ENCODE data around the gene CEP152. TPM values are rescaled to one million over a fixed set of nuclear protein-coding genes. Genes with fewer than 3 reads are reported as not detected.

Gene CEP152
- total and polyA plus RNA-seq, 2 donors (not counting 1 experiment from before 2014, with no cell fraction given): 1.5 to 18.0 TPM

DNA sequence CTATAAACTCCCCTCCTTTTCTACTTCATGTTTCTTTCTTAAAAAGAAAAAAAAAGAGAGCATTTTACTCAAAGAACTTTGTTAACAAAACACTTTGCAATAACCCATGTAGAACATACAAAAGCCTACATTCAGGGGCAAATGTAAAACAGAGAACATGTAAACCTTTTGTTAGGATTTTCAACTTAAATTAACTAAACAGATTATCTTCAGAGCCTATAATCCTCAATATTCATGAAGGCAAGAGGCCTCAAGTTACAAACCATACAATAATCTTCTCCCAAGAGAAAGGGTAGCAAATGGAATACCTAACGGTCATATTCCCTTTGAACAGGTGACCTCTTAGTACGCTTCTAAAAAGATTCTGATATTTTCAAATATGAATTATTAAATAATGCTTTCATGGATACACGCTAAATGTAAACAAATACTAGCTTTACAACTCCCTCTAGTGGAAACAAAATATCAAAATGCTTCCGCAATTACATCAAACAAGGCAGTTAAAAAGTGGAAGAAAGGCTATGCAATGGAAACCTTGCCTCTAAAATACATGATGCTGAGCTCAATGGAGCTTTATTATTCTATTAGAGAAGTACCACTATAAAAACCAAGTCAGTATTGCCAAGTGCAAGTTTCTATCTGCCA lies 9.9 kb downstream of the CEP152 start:
- intact Hi-C loops (cut with micrococcal nuclease): no loop called here
- peaks cover 16% of the 10 kb centered on the region for H3K4me1 Mint-ChIP-seq

DNA sequence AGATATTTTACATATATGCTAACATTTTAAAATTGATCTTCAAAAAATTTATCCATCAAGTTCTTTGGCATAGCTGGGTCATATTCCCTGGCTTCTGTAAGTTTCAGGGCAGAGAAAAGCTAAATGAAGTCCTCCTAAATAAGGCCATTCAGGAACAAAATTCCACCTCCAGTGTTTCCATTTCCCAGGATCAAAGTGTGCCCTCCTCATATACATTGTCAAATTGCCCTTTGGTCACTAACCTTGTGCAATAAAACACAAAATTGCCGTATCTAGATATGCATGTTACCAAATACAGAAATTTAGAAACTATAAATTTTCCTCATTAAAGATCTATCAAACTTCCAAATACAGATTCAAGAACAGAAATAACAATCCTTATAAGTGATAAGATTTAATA lies 10.6 kb downstream of the CEP152 start:
- ChIA-PET CTCF (interaction anchor here (0.8 to 3.0 kb wide), 2 partner anchors 11 to 25 kb away, joined by 4 to 22 read pairs; partner anchors contain the start of gene CEP152), POLR2A (no interaction called here)
- H3K4me3 ChIP-seq (ENCODE audit: control extremely low read depth in 1 of 5, extremely low read depth in 1 of 5, insufficient read depth in 1 of 5, low read depth in 2 of 5, low read length in 4 of 5): no peak overlapping the region
- H3K4me1 ChIP-seq (ENCODE audit: control insufficient read depth in 2 of 2, insufficient read depth in 2 of 2, low read length in 2 of 2): no peaks in the 10 kb centered on the region
- H3K9me3 ChIP-seq (ENCODE audit: control extremely low read depth in 1 of 3, control insufficient read depth in 2 of 3, insufficient read depth in 1 of 3, low read length in 2 of 3): no peaks in the 10 kb centered on the region
- Mint-ChIP-seq H3K27me3 (no peaks in the 10 kb centered on the region), H3K27ac (no peak overlapping the region), H3K9me3 (ENCODE audit: insufficient read depth) (no peaks in the 10 kb centered on the region), H3K4me3 (no peak overlapping the region), H3K4me1 (peaks cover 18% of the 10 kb centered on the region)
- no peak for ATAC-seq (ENCODE audit: low read depth)
- no peaks in the 10 kb centered on the region for H3K79me2 ChIP-seq (ENCODE audit: control insufficient read depth, insufficient read depth, low read length)
- no peak overlapping the region for H3K9ac ChIP-seq (ENCODE audit: low read length)
- WGBS (ENCODE audit: insufficient coverage): no CpG with 5 or more reads among the region's 1 CpG
- H2AFZ ChIP-seq (ENCODE audit: insufficient read depth, low read depth, low read length, poor library complexity, severe bottlenecking): no peak overlapping the region
- intact Hi-C loops (cut with micrococcal nuclease): no loop called here
- H3K27me3 ChIP-seq (replicated peaks in 1 of 4; ENCODE audit: control extremely low read depth in 1 of 4, control insufficient read depth in 3 of 4, insufficient read depth in 4 of 4, low read length in 3 of 4): no peaks in the 10 kb centered on the region
- no peak for TF ChIP-seq EZH2 (IDR thresholded peaks at IDR 0.05; ENCODE audit: borderline replicate concordance, insufficient read depth, low read depth, low read length, poor library complexity, severe bottlenecking)
- no peak overlapping the region for H3K27ac ChIP-seq (ENCODE audit: low read length in 2 of 2)
- H4K20me1 ChIP-seq (ENCODE audit: control insufficient read depth, insufficient read depth, low read length, poor library complexity, severe bottlenecking): no peaks in the 10 kb centered on the region
- no peak overlapping the region for H3K4me2 ChIP-seq (replicated peaks; ENCODE audit: low read depth, low read length, poor library complexity, severe bottlenecking)
- H3K36me3 ChIP-seq (replicated peaks in 1 of 2; ENCODE audit: control extremely low read depth in 1 of 2, control insufficient read depth in 1 of 2, extremely low read depth in 1 of 2, insufficient read depth in 2 of 2, low read length in 1 of 2): peaks cover 0 to 4% of the 10 kb centered on the region in 2 experiments
- DNase-seq: no peak

More for the DNA sequence above, 9.9 kb downstream of the CEP152 start:
- Histone ChIP-seq H3K9me3 (ENCODE audit: control extremely low read depth in 1 of 3, control insufficient read depth in 2 of 3, insufficient read depth in 1 of 3, low read length in 2 of 3) (no peaks in the 10 kb centered on the region), H3K9ac (ENCODE audit: low read length) (no peak overlapping the region), H2AFZ (ENCODE audit: insufficient read depth, low read depth, low read length, poor library complexity, severe bottlenecking) (peak overlapping the region; percentile 51), H3K4me3 (ENCODE audit: control extremely low read depth in 1 of 5, extremely low read depth in 1 of 5, insufficient read depth in 1 of 5, low read depth in 2 of 5, low read length in 4 of 5) (no peak overlapping the region), H3K27ac (ENCODE audit: low read length in 2 of 2) (no peak overlapping the region), H4K20me1 (ENCODE audit: control insufficient read depth, insufficient read depth, low read length, poor library complexity, severe bottlenecking) (no peaks in the 10 kb centered on the region), H3K4me2 (replicated peaks; ENCODE audit: low read depth, low read length, poor library complexity, severe bottlenecking) (no peak overlapping the region), H3K27me3 (replicated peaks in 1 of 4; ENCODE audit: control extremely low read depth in 1 of 4, control insufficient read depth in 3 of 4, insufficient read depth in 4 of 4, low read length in 3 of 4) (no peaks in the 10 kb centered on the region), H3K79me2 (ENCODE audit: control insufficient read depth, insufficient read depth, low read length) (peaks cover under 1% of the 10 kb centered on the region), H3K36me3 (replicated peaks in 1 of 2; ENCODE audit: control extremely low read depth in 1 of 2, control insufficient read depth in 1 of 2, extremely low read depth in 1 of 2, insufficient read depth in 2 of 2, low read length in 1 of 2) (peaks cover 0 to 4% of the 10 kb centered on the region in 2 experiments), H3K4me1 (ENCODE audit: control insufficient read depth in 2 of 2, insufficient read depth in 2 of 2, low read length in 2 of 2) (no peaks in the 10 kb centered on the region)
- no peak overlapping the region for H3K27ac Mint-ChIP-seq
- CTCF ChIA-PET: interaction anchor here (1.0 to 3.0 kb wide), 5 partner anchors 10 to 442 kb away, joined by 3 to 22 read pairs (median 5); partner anchors contain the start of gene CEP152
- no peak for ATAC-seq (ENCODE audit: low read depth)
- no peak overlapping the region for H3K4me3 Mint-ChIP-seq
- POLR2A ChIA-PET: no interaction called here
- TF ChIP-seq, protein P1, sequence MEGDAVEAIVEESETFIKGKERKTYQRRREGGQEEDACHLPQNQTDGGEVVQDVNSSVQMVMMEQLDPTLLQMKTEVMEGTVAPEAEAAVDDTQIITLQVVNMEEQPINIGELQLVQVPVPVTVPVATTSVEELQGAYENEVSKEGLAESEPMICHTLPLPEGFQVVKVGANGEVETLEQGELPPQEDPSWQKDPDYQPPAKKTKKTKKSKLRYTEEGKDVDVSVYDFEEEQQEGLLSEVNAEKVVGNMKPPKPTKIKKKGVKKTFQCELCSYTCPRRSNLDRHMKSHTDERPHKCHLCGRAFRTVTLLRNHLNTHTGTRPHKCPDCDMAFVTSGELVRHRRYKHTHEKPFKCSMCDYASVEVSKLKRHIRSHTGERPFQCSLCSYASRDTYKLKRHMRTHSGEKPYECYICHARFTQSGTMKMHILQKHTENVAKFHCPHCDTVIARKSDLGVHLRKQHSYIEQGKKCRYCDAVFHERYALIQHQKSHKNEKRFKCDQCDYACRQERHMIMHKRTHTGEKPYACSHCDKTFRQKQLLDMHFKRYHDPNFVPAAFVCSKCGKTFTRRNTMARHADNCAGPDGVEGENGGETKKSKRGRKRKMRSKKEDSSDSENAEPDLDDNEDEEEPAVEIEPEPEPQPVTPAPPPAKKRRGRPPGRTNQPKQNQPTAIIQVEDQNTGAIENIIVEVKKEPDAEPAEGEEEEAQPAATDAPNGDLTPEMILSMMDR (IDR thresholded peaks at IDR 0.05): peak; percentile 63
- no peak for TF ChIP-seq EZH2 (IDR thresholded peaks at IDR 0.05; ENCODE audit: borderline replicate concordance, insufficient read depth, low read depth, low read length, poor library complexity, severe bottlenecking)
- WGBS (ENCODE audit: insufficient coverage): no CpG with 5 or more reads among the region's 4 CpGs
- H3K27me3 Mint-ChIP-seq: no peaks in the 10 kb centered on the region
- no peaks in the 10 kb centered on the region for H3K9me3 Mint-ChIP-seq (ENCODE audit: insufficient read depth)
- DNase-seq: peak; percentile 41

All from B cell (primary cell).